ENCODE results near the gene AMY1B.
"Not testable (repeated sequence)": the region's sequence is repeated elsewhere in the genome, so short reads cannot be mapped to it uniquely, and the experiment has no call there.

- TF ChIP-seq CTCF, POLR2A (IDR thresholded peaks at IDR 0.05): not testable (repeated sequence)
Measured at GRCh38 chr1:103654133-103654532, 41.9 kb downstream of the AMY1B start.
